Measurements from ENCODE around the gene GSTA5.
"Not testable (repeated sequence)": the region's sequence is repeated elsewhere in the genome, so short reads cannot be mapped to it uniquely, and the experiment has no call there.

The GSTA5 gene

GRCh38 chr6:52829046-52829817, 11.4 kb downstream of the GSTA5 start:
- no peak for DNase-seq (ENCODE audit: low spot score)
- in situ Hi-C loops (cut with MboI; ENCODE audit: low sequenced_read_pairs, unreplicated experiment) = no loop called here
- no peak for TF ChIP-seq CTCF (IDR thresholded peaks at IDR 0.05; ENCODE audit: borderline replicate concordance, control extremely low read depth, extremely low read depth, insufficient read depth, missing control alignments)

- in situ Hi-C loops (cut with MboI; ENCODE audit: low sequenced_read_pairs, unreplicated experiment); DNase-seq (ENCODE audit: low spot score): not testable (repeated sequence)
These were observed 12.0 kb downstream of the GSTA5 start for GRCh38 chr6:52828621-52829020.

- DNase-seq (ENCODE audit: low spot score); in situ Hi-C loops (cut with MboI; ENCODE audit: low sequenced_read_pairs, unreplicated experiment): not testable (repeated sequence)
These were observed 13.4 kb downstream of the GSTA5 start for GRCh38 chr6:52827073-52827783.

GRCh38 chr6:52826513-52826912, 14.1 kb downstream of the GSTA5 start:
- no peak for DNase-seq (ENCODE audit: low spot score)
- TF ChIP-seq CTCF (IDR thresholded peaks at IDR 0.05; ENCODE audit: borderline replicate concordance, control extremely low read depth, extremely low read depth, insufficient read depth, missing control alignments) = no peak
- in situ Hi-C loops (cut with MboI; ENCODE audit: low sequenced_read_pairs, unreplicated experiment) = no loop called here

GRCh38 chr6:52825900-52826459, 14.6 kb downstream of the GSTA5 start:
- in situ Hi-C loops (cut with MboI; ENCODE audit: low sequenced_read_pairs, unreplicated experiment) = not testable (repeated sequence)

GRCh38 chr6:52825270-52825793, 15.3 kb downstream of the GSTA5 start:
- in situ Hi-C loops (cut with MboI; ENCODE audit: low sequenced_read_pairs, unreplicated experiment); DNase-seq (ENCODE audit: low spot score): not testable (repeated sequence)

More at GRCh38 chr6:52825900-52826459, 14.6 kb downstream of the GSTA5 start:
- DNase-seq (ENCODE audit: low spot score) = not testable (repeated sequence)

GRCh38 chr6:52821842-52822241, 18.8 kb downstream of the GSTA5 start:
- no peak for DNase-seq (ENCODE audit: low spot score)
- in situ Hi-C loops (cut with MboI; ENCODE audit: low sequenced_read_pairs, unreplicated experiment) = no loop called here
- TF ChIP-seq CTCF (IDR thresholded peaks at IDR 0.05; ENCODE audit: borderline replicate concordance, control extremely low read depth, extremely low read depth, insufficient read depth, missing control alignments) = no peak

- no peak for TF ChIP-seq CTCF (IDR thresholded peaks at IDR 0.05; ENCODE audit: borderline replicate concordance, control extremely low read depth, extremely low read depth, insufficient read depth, missing control alignments)
- no peak for DNase-seq (ENCODE audit: low spot score)
- in situ Hi-C loops (cut with MboI; ENCODE audit: low sequenced_read_pairs, unreplicated experiment) = no loop called here
These were observed 20.4 kb downstream of the GSTA5 start for GRCh38 chr6:52820198-52820597.

Measured in GM13976 (cell line).